GM21526 (cell line): ENCODE measurements around the gene ZNF460.

Source experiments
- ATAC-seq: cut with Tn5 transposase; IDR thresholded peaks from one replicate; pipeline ENCODE4 v1.9.1; 2021; ENCODE audit warnings: moderate library complexity; ENCODE audit not compliant: unreplicated experiment, low FRiP score

The ZNF460 gene

GRCh38 chr19:57279418-57280164 is 694 bp upstream of the ZNF460 start:
- peak; percentile 73 for ATAC-seq

- no peak for ATAC-seq
Observed at GRCh38 chr19:57280962-57281400, 696 bp downstream of the ZNF460 start.

DNA sequence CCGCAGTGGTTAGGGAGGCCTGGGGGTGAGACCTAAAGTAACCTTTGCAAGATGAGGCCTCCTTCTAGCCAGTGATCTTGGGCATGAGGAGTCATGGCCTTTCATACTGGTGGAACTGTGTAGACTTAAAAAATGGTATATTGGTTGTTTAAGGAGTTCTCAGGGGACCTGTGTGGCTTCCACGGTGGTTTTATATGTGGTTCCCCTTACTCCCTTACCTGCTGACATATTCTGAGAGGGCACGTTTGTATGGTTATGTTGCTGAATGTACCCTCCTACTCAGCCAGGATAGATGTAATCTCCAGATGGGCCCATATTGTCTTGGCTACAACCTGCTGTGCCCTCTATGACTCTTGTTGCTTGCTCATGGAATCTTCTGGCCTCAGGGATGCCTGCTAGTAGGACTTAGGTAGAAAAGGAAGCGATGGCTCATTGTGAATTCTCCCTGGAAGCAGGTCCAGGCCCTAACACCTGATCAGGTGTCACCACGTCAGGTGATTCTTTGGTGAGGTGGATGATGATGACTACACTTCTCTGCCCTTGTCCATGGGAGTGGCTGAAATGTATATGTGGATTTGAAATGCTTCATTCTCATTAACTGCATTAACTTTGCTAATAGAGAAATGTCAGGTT is 1.8 kb downstream of the ZNF460 start:
- no peak for ATAC-seq

GRCh38 chr19:57288373-57288772 is 8.1 kb downstream of the ZNF460 start:
- ATAC-seq = no peak

DNA sequence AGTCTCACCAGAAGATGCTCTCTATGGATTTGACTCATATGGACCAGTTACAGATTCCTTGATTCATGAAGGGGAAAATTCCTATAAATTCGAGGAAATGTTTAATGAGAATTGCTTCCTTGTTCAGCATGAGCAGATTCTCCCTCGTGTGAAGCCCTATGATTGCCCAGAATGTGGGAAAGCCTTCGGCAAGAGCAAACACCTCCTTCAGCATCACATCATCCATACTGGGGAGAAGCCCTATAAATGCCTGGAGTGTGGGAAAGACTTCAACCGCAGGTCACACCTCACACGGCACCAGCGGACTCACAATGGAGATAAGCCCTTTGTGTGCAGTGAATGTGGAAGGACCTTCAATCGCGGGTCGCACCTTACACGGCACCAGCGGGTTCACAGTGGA is 10.7 kb downstream of the ZNF460 start:
- no peak for ATAC-seq

DNA sequence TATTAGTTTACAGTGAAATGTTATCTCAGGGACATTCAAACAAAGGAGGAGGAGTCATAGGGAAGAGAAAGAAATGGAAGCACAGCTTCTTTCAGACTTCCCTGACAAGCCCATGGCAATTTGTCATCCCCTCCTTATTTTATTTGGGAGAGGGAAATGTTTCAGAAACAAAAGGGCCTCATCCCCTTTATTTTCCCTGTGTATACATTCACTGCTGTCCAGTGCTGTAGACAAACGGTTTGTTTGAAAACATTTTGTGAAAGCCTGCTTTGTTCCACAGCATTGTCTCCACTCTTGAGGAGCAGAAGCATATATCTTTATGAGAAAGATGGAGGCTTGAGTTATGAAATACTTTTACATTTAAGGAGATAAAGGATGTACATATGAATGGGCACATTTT is 12.3 kb downstream of the ZNF460 start:
- ATAC-seq = no peak

- no peak for ATAC-seq
Observed at GRCh38 chr19:57293719-57294118, 13.4 kb downstream of the ZNF460 start.

DNA sequence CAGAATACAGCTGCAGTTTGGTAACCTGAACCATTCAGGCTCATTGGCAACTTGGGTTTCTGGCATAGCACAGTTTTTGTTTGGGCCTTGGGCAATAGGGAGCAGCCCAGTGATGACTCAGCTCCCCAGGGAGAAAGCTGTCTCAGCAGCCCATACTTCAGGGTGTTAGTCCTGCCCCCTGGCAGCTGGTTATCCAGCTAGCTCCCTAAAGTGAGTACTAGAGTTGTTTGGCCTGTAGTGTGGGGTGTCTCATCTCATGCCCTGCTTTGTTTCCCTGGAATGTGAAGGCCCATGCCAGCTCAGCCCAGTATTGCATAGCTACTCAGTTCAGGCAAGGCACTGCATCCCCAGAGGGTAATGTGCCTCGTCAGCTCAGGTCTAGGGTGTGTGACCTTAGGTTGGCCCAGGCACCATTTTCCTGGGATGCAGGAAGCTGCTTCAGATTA is 21.8 kb downstream of the ZNF460 start:
- ATAC-seq = no peak

DNA sequence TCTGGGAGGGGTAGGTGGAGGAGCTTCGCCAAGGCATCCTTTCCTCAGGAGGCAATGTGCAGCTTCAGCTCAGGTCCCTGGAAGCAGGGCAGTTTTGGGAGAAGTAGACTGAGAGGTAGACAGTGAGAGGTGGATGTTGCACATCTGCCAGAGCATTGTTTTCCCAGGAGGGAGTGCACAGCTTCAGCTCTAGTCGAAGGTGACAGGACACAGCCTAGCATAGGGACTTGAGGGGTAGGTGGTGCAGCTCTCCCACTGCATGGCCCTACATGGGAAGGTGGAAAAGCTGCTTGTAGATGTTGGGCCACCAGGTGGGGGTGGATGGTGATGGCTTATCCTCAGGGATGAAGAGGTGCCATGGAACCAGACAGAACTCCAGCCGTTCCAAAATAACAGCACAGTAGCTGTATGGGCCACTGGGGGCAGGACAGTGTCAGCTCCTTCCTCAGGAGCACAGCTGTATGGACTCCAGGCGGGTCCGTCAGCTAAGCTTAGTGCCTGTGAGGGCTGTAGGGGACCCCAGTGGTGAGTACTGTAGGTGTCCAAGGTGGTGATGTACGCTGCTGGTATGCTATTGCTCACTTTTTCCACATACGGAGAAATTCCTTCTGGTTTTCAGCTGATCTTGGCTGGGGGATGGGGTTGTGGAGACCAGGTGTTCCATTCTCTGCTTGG is 22.6 kb downstream of the ZNF460 start:
- no peak for ATAC-seq

- ATAC-seq = no peak
Observed at GRCh38 chr19:57305056-57305455, 24.8 kb downstream of the ZNF460 start.

DNA sequence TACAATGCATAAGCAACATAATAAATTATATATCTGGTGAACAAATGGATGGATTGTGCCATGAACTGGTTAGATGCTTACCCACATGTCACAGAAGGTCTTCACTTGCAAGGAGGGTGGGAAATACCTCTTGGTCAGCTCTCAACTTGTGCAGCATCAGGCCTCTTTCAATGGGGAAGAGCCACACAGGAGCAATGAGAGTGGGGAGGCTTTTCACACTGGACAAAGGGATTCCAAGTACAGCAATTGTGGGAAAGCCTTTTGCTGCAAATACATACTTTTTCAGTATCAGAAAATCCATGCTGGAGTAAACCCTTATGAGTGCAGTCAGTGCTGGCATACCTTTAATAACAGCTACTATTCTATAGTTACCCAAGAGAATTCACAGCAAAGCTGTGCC is 28.2 kb downstream of the ZNF460 start:
- ATAC-seq = no peak

GRCh38 chr19:57310792-57311191 is 30.5 kb downstream of the ZNF460 start:
- no peak for ATAC-seq

DNA sequence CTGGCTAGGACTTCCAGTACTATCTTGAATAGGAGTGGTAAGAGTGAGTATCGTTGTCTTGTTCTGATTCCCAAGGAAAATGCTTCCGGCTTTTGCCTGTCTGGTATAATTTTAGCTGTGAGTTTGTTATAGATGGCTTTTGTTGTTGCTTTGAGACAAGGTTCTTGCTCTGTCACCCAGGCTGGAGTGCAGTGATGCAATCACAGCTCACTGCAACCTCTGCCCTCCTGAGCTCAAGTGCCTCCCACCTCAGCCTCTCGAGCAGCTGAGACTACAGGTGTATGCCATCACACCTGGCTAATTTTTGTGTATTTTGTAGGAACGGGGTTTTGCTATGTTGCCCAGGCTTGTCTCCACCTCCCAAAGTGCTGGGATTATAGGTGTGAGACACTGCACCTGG is 33.9 kb downstream of the ZNF460 start:
- no peak for ATAC-seq

- no peak for ATAC-seq
Observed at GRCh38 chr19:57317503-57317902, 37.2 kb downstream of the ZNF460 start.

DNA sequence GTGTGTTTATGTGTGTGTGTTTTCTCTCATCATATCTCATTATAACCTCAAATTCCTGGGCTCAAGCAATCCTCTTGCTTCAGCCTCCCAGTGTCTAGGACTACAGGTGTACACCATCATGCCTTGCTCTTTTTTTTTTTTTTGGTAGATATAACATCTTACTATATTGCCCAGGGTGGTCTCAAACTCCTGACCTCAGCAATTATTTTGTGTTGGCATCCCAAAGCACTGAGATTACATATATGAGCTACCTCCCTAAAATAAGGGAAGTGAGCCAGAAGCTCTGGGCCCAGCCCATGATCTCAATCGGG is 39.5 kb downstream of the ZNF460 start:
- peak; percentile 26 for ATAC-seq

- peak; percentile 95 for ATAC-seq
Observed at GRCh38 chr19:57320180-57321084, 40.1 kb downstream of the ZNF460 start, which contains the start of gene ZNF543. ZNF543 (plus strand) TSS chr19:57320472; CDS start chr19:57320854, 382 bp downstream.

GRCh38 chr19:57321116-57321515 is 40.8 kb downstream of the ZNF460 start:
- no peak for ATAC-seq

DNA sequence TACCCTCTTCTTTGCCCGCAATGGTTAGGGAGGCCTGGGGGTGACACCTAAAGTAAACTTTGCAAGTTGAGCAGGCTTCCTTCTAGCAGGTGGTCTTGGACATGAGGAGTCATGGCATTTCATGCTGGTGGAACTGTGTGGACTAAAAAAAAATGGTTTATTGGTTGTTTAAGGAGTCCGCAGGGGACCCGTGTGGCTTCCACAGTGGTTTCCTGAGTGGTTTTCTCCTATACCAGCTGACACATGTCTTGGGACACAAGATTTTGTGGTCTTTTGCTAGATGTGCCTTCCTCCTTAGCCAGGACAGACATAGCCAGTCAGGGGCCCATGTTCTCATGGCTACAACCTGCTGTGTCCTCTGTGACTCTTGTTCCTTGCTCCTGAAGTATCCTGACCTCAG is 41.5 kb downstream of the ZNF460 start:
- no peak for ATAC-seq

DNA sequence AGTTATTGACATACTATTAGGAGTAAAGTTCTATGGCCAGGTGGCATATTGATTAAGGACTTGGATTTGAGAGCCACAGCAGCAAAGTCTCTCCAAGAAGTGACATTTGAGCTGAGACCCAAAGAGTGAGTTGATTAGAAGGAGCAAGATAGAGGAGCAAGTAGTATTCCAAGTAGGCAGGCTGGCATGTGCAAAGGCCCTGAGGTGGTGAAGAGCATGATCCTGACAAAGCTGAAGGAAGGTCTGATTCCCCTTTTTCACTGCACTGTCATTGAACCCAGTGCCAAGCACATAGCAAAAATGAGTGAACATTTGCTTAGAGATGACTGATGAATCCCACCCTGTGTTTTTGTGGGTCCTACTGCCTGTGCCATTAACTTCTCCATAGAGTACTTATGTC is 44.7 kb downstream of the ZNF460 start:
- no peak for ATAC-seq

GRCh38 chr19:57327993-57328392 is 47.7 kb downstream of the ZNF460 start:
- no peak for ATAC-seq

DNA sequence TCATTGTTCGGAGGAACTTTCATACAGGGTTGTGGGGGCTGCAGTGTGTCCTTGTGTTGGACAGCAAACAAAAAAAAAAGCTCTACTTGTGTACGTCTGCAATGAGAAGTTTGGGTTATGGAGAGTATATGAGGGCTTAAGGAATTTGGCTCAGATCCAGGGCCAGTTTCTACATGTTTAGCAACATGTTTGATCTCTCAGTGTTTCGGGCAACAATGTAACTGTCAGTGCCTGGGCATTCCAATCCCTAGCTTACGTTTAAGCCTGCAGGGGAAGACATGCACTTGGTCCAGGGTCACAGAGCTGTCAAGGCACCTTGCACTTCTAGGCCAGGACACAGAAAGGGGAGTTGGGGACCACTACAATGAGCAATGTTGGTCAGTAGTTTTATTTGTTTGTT is 53.9 kb downstream of the ZNF460 start:
- ATAC-seq = no peak
